AG04450 (cell line): ENCODE results near the gene GLCCI1. TPM values are rescaled to one million over a fixed set of nuclear protein-coding genes. Genes with fewer than 3 reads are reported as not detected.

Source experiments
- CTCF ChIA-PET: fragments of 300-600, 350-600 bp; formaldehyde crosslinking; extraction: SDS; loops from one replicate; lab custom pipeline; 2022; ENCODE audit warnings: antibody characterized with exemption, inconsistent platforms; lab: Charles Lee
- POLR2A ChIA-PET: fragments of 350-600 bp; formaldehyde crosslinking; extraction: SDS; loops from one replicate; lab custom pipeline; 2021; ENCODE audit warnings: antibody characterized with exemption, inconsistent platforms; lab: Yijun Ruan, JAX
- DNase-seq: peaks from one replicate; pipeline ENCODE4 v3.0.0-alpha.2; 2011; ENCODE audit warnings: low read depth, low spot score
- H3K27ac ChIP-seq: one replicate; pipeline ENCODE4 v1.5.1; 2012; ENCODE audit warnings: low read depth, low read length, control low read depth
- H3K27me3 ChIP-seq: one replicate; pipeline ENCODE4 v1.6.0; 2012; ENCODE audit warnings: low read length; ENCODE audit not compliant: control insufficient read depth, insufficient read depth
- H3K4me3 ChIP-seq: 2 replicates; pipeline ENCODE4 v1.5.1; 2011; ENCODE audit warnings: mild to moderate bottlenecking, low read depth, low read length, control low read depth
- H3K9me3 ChIP-seq: 2 replicates; pipeline ENCODE4 v1.5.1; 2012; ENCODE audit warnings: low read length; ENCODE audit not compliant: control insufficient read depth, insufficient read depth
- CTCF ChIP-seq: IDR thresholded peaks from 2 replicates; pipeline ENCODE4 v1.5.1; 2011; ENCODE audit warnings: low read depth, low read length, control low read depth, inconsistent platforms
- polyA plus RNA-seq: library from polyadenylated mRNA; depleted of rRNA; stranded (reverse); fragments of >200 nt; gene quantifications from 2 replicates; pipeline ENCODE4 v1.2.3, GENCODE V29; 2011

The GLCCI1 gene
- polyA plus RNA-seq, 1 experiment: 13.5 TPM

- H3K27me3 ChIP-seq: peaks cover 3% of the 10 kb centered on the region
- no peak for DNase-seq
- no peak overlapping the region for H3K4me3 ChIP-seq
- TF ChIP-seq CTCF: no peak
- ChIA-PET CTCF (no interaction called here), POLR2A (no interaction called here)
- no peak overlapping the region for H3K27ac ChIP-seq
- H3K9me3 ChIP-seq: no peaks in the 10 kb centered on the region
Measured at GRCh38 chr7:8115547-8116402, 147.2 kb downstream of the GLCCI1 start.

DNA sequence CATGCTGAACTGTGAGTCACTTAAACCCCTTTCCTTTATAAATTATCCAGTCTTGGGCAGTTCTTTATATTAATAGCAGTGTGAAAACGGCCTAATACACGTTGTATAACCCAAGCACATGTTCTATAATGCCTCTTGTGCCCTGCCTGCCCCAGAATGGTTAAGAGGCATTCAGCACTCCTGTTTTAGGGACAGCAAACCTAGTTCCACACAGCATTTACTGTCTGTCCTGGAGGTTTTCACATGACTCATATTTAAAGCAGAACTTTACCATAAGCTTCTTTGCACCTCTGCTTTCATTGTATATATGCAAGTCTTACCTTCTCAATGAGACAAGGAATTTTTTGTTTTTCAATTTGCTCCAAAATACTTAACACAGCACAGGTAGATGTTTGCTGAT lies 148.6 kb downstream of the GLCCI1 start:
- ChIA-PET CTCF (no interaction called here), POLR2A (no interaction called here)
- no peak overlapping the region for H3K4me3 ChIP-seq
- no peak for DNase-seq
- peaks cover 5% of the 10 kb centered on the region for H3K27me3 ChIP-seq
- TF ChIP-seq CTCF: no peak
- H3K9me3 ChIP-seq: no peaks in the 10 kb centered on the region
- H3K27ac ChIP-seq: no peak overlapping the region

DNA sequence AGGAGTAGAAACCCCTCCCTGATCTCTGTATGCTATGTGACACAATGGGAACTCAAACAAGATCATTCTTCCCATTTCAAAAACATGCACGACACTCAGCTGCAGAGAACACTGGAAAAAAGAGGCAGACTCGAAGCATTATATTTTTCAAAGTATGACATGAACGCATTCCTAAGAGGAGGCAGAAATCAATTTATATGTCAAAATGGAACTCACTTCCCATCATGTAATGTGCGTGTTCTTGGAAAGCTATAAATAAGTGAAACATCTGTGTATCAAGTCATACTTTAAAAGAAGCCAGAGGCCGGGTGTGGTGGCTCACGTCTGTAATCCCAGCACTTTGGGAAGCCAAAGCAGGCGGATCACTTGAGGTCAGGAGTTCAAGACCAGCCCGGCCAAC lies 150.7 kb downstream of the GLCCI1 start:
- Histone ChIP-seq H3K9me3 (no peaks in the 10 kb centered on the region), H3K4me3 (no peak overlapping the region), H3K27me3 (peaks cover 3% of the 10 kb centered on the region), H3K27ac (no peak overlapping the region)
- POLR2A ChIA-PET: no interaction called here
- CTCF ChIA-PET: no interaction called here
- DNase-seq: no peak
- no peak for TF ChIP-seq CTCF

DNA sequence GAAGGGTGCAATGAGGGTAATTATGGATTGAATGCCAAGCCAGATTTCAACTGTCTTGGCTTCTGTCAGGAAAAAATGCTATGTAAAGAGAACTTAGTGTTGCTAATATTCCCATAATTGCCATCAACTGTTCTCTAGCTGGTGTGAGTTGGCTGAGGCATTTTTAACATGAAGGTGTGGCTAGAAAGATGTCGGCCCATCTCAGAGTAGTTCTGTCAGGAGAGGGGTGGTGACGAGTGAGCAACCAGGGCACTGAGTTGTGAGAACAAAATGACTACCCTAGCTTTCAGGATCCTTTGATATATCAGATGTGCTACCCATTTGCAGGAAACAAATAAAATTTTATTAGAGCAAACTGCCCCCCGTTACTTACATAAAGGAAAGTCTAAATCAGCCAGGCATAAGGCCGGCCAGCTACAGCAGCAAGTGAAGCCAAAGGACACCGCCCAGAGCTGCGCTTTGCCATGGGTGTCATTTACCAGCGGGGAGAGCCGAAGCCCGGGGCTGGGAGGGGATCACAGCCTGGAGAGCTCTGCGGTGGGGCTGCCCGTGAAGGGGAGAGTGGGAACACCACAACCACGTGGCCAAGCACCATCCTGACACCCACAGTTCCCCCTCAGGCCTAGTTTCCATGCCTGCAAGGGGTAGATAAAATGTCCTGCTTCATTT lies 151.9 kb downstream of the GLCCI1 start:
- POLR2A ChIA-PET: no interaction called here
- peaks cover 3% of the 10 kb centered on the region for H3K27me3 ChIP-seq
- DNase-seq: no peak
- no peak overlapping the region for H3K27ac ChIP-seq
- H3K9me3 ChIP-seq: no peaks in the 10 kb centered on the region
- no peak for TF ChIP-seq CTCF
- CTCF ChIA-PET: no interaction called here
- H3K4me3 ChIP-seq: no peak overlapping the region

GRCh38 chr7:8121243-8121642 lies 152.6 kb downstream of the GLCCI1 start:
- Histone ChIP-seq H3K27me3 (peaks cover 3% of the 10 kb centered on the region), H3K27ac (no peak overlapping the region), H3K4me3 (no peak overlapping the region), H3K9me3 (no peaks in the 10 kb centered on the region)
- DNase-seq: no peak
- CTCF ChIA-PET: no interaction called here
- POLR2A ChIA-PET: no interaction called here
- TF ChIP-seq CTCF: no peak
